GM10266 (cell line): ENCODE data around the gene FIGN.

Experiments
- DNase-seq: peaks from one replicate; pipeline ENCODE4 v3.0.0; 2012; ENCODE audit errors: extremely low spot score
- TF ChIP-seq, protein P1 (sequence below): IDR thresholded peaks from 2 replicates; pipeline ENCODE4 v1.5.1; 2012; ENCODE audit warnings: mild to moderate bottlenecking, low read depth; ENCODE audit not compliant: control insufficient read depth, insufficient read depth; ENCODE audit errors: missing control alignments

FIGN gene

DNA sequence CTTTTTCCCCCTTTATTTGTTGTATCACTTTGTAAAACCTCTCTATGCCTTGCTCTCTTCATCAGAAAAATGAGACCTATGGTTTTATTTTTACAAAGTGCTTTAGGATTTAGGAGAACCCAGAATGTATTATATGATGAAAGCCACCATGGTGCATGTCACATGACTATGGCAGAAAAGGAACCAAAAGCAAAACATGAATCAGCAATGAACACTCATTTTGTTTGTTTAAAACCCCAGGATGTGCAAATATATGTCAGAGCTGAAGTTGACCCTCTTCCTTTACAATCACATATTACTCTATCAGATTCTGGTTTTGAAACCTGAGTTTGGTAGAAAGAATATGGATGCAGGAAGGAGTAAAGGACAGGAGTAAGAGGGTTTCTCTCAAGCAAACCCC is 70.0 kb downstream of the FIGN start:
- DNase-seq: no peak
- TF ChIP-seq, protein P1, sequence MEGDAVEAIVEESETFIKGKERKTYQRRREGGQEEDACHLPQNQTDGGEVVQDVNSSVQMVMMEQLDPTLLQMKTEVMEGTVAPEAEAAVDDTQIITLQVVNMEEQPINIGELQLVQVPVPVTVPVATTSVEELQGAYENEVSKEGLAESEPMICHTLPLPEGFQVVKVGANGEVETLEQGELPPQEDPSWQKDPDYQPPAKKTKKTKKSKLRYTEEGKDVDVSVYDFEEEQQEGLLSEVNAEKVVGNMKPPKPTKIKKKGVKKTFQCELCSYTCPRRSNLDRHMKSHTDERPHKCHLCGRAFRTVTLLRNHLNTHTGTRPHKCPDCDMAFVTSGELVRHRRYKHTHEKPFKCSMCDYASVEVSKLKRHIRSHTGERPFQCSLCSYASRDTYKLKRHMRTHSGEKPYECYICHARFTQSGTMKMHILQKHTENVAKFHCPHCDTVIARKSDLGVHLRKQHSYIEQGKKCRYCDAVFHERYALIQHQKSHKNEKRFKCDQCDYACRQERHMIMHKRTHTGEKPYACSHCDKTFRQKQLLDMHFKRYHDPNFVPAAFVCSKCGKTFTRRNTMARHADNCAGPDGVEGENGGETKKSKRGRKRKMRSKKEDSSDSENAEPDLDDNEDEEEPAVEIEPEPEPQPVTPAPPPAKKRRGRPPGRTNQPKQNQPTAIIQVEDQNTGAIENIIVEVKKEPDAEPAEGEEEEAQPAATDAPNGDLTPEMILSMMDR: no peak

DNA sequence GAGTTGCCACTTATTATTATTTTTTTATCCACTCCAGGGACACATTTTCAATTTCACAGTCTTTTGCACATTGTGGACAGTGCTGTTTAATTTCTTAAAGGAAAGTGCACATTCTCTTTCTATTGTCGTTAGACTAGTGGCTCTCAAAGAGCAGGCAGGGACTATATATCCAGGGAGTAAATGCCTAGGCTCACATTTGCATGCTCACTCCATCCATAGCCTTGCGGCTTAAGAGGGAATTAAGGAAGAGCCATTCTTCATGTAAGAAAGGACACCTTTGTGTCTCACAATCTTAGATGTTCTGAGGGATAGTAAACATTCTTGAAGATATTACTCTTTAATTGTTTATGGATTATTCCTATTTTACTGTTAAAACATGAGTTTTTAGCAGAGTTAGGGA is 70.8 kb downstream of the FIGN start:
- DNase-seq: no peak
- TF ChIP-seq, protein P1: no peak

DNA sequence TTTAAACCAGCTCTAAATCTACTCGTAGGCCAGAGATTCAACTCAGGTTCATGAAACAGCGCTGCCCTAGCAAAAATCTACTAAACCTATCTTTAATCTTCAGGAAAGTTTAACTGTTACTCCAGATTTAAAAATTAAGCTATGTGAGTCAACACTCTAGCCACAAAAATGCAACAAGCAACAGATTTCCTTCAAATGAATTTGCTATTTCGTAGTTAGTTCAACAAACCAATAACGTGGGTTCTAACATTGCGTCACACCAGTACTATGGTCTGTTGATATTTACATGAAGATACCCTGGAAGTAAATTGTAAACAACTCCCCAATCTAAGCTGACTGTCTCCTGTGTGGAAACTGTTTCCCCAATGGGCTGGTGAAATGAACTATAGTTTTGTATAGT is 71.2 kb downstream of the FIGN start:
- TF ChIP-seq, protein P1: no peak
- no peak for DNase-seq

DNA sequence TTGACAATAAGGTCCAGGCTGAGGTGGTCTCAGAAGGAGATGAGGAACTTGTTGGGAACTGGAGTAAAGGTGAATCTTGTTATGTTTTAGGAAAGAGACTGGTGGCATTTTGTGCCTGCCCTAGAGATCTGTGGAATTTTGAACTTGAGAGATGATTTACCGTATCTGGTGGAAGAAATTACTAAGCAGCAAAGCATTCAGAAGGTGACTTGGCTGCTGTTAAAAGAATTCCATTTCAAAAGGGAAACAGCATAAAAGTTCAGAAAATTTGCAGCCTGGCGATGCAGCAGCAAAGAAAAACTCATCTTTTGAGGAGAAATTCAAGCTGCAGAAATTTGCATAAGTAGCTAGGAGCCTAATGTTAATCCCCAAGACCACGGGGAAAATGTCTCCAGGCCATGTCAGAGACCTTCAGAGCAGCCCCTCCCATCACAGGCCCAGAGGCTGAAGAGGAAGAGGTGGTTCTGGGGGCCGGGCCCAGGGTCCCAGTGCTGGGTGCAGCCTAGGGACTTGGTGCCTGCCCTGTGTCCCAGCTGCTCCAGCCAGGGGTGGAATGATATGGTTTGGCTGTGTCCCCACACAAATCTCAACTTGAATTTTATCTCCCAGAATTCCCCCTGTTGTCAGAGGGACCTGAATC is 73.5 kb downstream of the FIGN start:
- TF ChIP-seq, protein P1: no peak
- DNase-seq: no peak

DNA sequence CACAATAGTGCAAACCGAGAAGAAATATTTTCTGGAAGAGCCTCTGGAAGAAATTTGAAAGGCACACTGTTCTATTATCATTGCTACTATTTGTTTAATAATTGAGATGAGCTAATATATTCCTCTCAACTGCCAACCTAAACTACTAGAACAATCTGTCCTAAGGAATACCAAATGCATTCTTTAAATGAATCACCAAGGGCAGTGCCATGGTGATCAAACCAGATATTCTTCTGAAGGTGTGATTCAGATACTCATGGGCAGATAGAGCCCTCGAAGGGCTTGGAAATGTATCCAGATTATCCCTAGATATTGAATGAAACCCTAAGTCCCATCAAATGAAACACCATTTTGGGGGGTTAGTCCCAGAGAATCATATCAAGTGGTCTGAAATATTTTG is 76.6 kb downstream of the FIGN start:
- DNase-seq: no peak
- TF ChIP-seq, protein P1: no peak

- no peak for DNase-seq
- TF ChIP-seq, protein P1: no peak
These were observed 77.3 kb downstream of the FIGN start for GRCh38 chr2:163658556-163658955.

- no peak for DNase-seq
These were observed 78.5 kb downstream of the FIGN start for GRCh38 chr2:163657281-163657656.

More at GRCh38 chr2:163657281-163657656, 78.5 kb downstream of the FIGN start:
- TF ChIP-seq, protein P1: no peak
